Stimulated activated CD8-positive, alpha-beta memory T cell treated with anti-CD3 and anti-CD28 coated beads, Interleukin-4, amount 100 ng/mL, for 4 hours (primary cell): ENCODE results near the gene LGALS7.
"Not testable (repeated sequence)": the region's sequence is repeated elsewhere in the genome, so short reads cannot be mapped to it uniquely, and the experiment has no call there.

ENCODE experiments used
- DNase-seq, 2 donors: peaks; one replicate each; pipeline ENCODE4 v3.0.0-alpha.2; 2020; ENCODE audit warnings: low read depth in 2 of 2, low spot score in 1 of 2

The LGALS7 gene

DNA sequence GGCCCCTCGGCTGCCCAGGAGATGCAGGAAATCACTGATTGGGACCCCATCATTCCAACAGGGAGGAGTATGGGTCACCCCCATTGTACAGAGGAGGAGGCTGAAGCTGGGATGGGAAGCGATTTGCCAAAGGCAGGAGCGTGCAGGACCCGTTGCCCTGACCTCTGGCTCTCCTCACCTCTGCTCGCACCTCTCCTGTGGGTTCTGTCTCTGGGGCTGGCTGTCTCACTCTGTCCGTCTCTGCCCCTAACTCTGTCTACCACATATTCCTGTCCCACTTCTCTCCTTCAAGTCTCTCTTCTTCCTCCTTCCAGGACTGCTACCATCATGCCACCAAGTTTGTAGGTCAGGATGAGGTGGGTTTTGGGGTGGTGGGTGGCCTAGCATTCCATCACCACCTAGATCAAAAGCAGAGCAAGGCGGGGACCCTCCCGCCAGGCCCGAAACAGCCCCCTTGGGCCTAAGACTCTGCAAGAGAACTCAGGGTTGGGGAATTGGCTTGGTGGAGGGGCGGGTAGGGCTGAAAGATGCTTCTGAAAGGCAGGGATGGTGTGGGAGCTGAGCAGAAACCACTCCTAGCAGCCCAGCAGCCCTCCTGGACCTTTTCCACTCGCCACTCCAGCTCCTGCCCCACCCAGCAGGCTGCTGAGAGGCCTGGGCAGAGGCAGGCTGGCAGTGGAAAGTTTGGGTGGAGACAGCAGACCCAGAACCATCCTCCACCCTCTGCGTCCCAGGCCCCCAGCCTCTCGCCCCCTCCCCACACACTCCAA is 1.0 kb upstream of the LGALS7 start:
- DNase-seq, result no peak

DNA sequence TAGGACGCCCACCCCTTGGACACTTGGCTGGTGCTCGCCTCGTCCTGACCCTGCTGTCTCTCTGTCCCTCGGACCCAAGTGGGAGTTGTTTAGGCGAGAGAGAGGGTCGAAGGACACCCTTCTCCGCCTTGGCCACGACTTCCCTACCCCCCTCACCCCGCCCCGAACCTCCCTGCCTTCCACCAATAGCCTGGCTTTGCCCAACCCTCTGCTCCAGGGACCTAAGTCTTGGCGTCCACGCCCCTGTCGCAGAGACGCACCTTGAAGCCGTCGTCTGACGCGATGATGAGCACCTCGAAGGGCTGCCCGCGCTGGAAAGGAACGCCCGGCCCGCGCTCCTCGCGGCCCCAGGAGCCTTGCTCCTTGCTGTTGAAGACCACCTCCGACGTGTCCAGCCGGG is 1.7 kb downstream of the LGALS7 start:
- not testable (repeated sequence) for DNase-seq

DNA sequence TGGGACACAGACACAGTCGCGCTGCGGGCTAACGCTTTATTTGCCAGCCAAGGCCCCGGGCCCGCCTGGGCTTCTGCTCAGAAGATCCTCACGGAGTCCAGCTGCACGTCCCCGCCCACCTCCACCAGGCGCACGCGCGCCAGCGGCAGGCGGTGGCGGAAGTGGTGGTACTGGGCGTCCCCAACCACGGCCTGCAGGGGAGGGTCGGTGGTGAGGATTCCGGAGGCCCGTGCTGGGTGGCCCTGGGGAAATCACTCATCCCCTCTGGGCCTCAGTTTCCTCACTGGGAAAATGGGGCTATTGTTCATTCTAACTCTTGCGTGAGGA is 2.4 kb downstream of the LGALS7 start:
- not testable (repeated sequence) for DNase-seq

DNA sequence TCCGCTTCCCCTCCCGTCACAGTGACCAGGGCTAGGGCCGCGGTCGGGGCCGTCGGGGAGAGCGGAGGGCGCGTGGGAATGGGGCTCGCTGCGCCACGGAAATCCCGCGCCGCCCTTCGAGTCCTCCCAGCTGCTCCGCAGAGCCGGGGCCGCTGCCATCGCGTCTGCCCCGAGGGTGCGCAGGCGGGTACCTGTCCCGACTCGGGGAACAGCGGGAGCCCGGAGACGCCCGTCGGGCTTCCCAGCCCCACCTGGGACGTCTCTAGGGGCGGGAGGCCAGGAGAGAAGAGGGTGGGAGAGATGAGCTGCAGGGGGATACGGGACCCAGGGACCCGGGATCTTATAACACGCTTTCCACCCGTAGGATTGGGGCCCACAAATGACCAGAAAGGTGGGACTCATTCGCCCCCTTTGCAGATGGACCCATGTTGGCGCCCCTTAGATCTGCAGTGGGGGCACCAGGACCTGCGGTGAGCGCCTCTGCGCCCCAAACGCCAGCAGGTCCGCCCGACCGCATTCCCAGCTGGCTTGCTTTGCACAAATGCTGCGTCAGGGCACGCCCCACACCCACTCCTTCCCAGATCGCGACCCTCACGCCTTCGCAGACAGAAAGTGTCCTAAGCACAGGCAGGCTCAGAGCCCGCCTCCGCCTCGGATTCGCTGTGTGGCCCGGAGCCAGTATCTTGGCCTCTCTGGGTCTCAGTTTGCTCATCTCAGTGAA is 2.9 kb downstream of the LGALS7 start:
- DNase-seq, result not testable (repeated sequence)

- DNase-seq, result peak; percentile 80 to 81
Observed at GRCh38 chr19:38769635-38770211, 3.6 kb downstream of the LGALS7 start.

GRCh38 chr19:38766276-38767047 is 6.9 kb downstream of the LGALS7 start:
- no peak for DNase-seq

DNA sequence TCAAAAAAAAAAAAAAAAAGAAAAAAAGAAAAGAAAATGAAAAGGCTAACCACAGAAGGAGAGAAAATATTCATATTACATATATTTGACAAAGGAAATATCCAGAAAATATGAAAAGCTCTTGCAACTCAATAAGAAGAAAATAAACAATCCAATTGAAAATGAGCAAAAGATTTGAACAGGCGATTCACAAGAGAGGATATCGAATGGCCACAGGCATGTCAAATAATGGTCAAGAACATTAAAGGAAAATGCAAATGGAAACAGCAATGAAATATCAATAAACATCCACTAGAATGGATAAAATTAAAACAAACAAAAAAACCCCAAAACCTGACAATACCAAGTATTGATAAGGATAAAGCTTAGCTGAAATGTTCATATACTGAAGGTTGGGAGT is 8.1 kb downstream of the LGALS7 start:
- no peak for DNase-seq

DNA sequence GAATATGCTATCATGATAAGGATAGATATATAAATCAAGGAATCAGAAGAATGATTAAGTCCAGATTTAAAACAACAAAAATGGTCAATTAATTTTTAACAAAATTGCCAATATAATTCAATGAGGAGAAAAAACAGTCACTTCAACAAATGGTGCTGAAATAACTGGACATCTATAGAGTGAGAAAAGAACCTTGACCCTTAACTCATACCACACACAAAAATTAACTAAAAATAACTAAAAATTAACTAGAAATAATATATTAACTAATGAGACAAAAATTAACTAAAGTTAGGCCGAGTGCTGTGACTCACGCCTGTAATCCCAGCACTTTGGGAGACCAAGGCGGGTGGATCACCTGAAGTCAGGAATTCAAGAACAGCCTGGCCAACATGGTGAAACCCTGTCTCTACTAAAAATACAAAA is 9.5 kb downstream of the LGALS7 start:
- no peak for DNase-seq

- DNase-seq, result not testable (repeated sequence)
Observed at GRCh38 chr19:38761884-38762389, 11.4 kb downstream of the LGALS7 start.

- DNase-seq, result not testable (repeated sequence)
Observed at GRCh38 chr19:38760805-38761517, 12.4 kb downstream of the LGALS7 start.

DNA sequence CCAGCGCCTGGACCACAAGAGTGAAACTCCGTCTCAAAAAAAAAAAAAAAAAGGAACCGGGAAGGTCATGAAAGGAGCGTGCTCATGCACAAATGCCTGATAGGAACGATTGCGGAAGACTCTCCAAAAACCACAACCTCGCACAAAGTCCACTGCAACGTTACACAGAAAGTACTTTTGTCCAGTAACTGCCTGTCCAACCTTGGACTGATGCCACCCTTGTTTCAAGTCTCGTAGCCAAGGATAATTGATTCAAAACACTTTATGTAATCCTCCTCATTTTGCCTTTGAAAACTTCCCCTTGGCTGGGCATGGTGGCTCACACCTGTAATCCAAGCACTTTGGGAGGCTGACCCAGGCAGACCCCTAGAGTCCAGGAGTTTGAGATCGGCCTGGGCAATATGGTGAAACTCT is 13.7 kb downstream of the LGALS7 start:
- DNase-seq, result no peak

GRCh38 chr19:38754196-38754595 is 19.1 kb downstream of the LGALS7 start:
- DNase-seq, result not testable (repeated sequence)

DNA sequence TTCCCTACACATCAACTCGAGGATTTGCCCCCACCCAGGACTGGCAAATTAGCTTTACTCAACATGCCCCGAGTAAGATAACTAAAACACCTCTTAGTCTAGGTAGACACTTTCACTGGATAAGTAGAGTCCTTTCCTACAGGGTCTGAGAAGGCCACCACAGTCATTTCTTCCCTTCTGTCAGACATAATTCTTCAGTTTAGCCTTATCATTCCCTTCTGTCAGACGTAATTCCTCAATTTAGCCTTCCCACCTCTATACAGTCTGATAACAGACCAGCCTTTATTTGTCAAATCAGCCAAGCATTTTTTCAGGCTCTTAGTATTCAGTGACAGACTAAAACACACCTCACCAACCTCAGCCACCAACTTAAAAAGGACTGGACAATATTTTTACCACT is 19.5 kb downstream of the LGALS7 start:
- DNase-seq, result not testable (repeated sequence)

GRCh38 chr19:38745316-38745715 is 28.0 kb downstream of the LGALS7 start:
- no peak for DNase-seq

DNA sequence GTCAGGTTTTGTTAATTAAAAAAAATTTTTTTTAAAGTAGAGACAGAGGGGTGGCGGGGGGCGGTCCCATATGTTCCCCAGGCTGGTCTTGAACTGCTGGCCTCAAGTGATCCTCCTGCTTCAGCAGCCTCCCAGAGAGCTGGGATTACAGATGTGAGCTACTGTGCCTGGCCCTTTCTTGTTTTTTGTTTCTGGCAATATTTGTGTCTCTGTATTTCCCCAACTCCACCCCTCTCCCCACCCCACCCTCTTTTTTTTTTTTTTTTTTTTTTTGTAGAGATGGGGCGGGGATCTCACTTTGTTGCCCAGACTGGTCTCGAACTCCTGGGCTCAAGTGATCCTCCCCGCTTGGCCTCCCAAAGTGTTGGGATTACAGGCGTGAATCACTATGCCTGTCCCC is 28.4 kb downstream of the LGALS7 start:
- DNase-seq, result no peak

DNA sequence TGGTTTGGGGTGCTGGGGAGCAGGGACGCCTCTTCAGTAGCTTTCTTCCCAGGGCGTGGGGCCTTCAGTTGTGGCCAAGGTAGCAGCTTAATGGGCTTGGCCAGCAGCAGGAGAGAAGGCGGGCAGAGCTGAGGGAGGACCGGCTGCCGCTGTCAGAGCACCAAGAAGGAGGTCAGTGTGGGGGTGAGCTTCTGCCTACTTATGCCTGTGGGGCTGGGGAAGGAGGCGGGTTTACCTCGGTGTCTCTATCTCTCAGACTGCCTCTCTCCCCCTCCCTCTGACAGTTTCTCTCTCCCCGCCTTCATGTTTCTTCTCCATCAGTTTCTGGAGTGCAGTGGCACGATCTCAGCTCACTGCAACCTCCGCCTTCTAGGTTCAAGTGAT is 29.0 kb downstream of the LGALS7 start, which contains the start of gene CAPN12:
Gene CAPN12, minus strand, starts transcription at position 177 of the 384 bp plus-strand sequence. CDS start 309 bp downstream, outside the sequence.
- DNase-seq, result no peak

- DNase-seq, result no peak
Observed at GRCh38 chr19:38743394-38744297, 29.7 kb downstream of the LGALS7 start.

DNA sequence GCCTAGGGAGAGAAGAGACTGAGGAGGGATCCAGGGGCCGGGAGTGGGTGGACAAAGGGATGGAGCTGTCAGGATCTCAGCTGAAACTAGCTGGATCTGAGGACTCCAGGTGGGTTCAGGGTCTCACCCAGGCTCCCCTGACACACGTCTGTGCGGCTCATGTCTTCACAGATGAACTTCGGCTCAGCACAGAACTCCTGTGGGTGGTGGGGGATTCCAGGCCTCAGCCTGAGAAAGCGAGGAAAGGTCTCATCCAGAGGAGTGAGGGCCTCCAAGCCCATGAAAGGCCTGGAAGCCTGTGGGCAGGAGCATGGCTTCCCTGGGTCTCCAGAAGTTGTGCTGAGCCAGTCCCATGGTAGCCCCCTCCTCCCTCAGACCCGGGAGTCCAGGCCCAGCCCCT is 30.4 kb downstream of the LGALS7 start:
- no peak for DNase-seq

GRCh38 chr19:38742296-38742695 is 31.0 kb downstream of the LGALS7 start:
- no peak for DNase-seq

- no peak for DNase-seq
Observed at GRCh38 chr19:38741670-38742069, 31.6 kb downstream of the LGALS7 start.
